A673 (cell line): ENCODE data around the gene GNAQ.

ENCODE experiments used
- EZH2 ChIP-seq: fragments of 200-600 bp; sonication (generic); IDR thresholded peaks from 2 replicates; pipeline ENCODE4 v1.6.1; 2017; ENCODE audit warnings: borderline replicate concordance, low read depth, mild to moderate bottlenecking, mixed read lengths, antibody characterized with exemption, low read length; ENCODE audit not compliant: poor library complexity, severe bottlenecking
- TF ChIP-seq, protein P1 (sequence below): fragments of 300-800, 200-600 bp; sonication (generic); conservative IDR thresholded peaks from 2 replicates; pipeline ENCODE4 v1.5.1; 2017; ENCODE audit warnings: low read depth, mild to moderate bottlenecking, antibody characterized with exemption, low read length, moderate library complexity, mixed read lengths

- no peak for TF ChIP-seq EZH2
- TF ChIP-seq, protein P1, sequence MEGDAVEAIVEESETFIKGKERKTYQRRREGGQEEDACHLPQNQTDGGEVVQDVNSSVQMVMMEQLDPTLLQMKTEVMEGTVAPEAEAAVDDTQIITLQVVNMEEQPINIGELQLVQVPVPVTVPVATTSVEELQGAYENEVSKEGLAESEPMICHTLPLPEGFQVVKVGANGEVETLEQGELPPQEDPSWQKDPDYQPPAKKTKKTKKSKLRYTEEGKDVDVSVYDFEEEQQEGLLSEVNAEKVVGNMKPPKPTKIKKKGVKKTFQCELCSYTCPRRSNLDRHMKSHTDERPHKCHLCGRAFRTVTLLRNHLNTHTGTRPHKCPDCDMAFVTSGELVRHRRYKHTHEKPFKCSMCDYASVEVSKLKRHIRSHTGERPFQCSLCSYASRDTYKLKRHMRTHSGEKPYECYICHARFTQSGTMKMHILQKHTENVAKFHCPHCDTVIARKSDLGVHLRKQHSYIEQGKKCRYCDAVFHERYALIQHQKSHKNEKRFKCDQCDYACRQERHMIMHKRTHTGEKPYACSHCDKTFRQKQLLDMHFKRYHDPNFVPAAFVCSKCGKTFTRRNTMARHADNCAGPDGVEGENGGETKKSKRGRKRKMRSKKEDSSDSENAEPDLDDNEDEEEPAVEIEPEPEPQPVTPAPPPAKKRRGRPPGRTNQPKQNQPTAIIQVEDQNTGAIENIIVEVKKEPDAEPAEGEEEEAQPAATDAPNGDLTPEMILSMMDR, result no peak
These were observed 22.0 kb upstream of the GNAQ start for GRCh38 chr9:78053627-78054026.
